WERI-Rb-1 (cell line): Measurements from ENCODE around the gene SGMS1.

Source experiments
- DNase-seq: peaks from one replicate; pipeline ENCODE4 v3.0.0-alpha.2; 2020
- H3K27ac ChIP-seq: fragments of 250-450 bp; sonication (Bioruptor Pico); 2 replicates; pipeline ENCODE4 v1.5.1; 2020; ENCODE audit warnings: mild to moderate bottlenecking, moderate library complexity
- H3K27me3 ChIP-seq: fragments of 250-450 bp; sonication (Bioruptor Pico); 2 replicates; pipeline ENCODE4 v1.5.1; 2021; ENCODE audit warnings: mild to moderate bottlenecking, low read depth, moderate library complexity; ENCODE audit not compliant: insufficient read depth, severe bottlenecking
- H3K36me3 ChIP-seq: fragments of 250-450 bp; sonication (Bioruptor Pico); 2 replicates; pipeline ENCODE4 v1.5.1; 2020; ENCODE audit warnings: mild to moderate bottlenecking, moderate library complexity
- H3K4me3 ChIP-seq: 2 replicates; pipeline ENCODE4 v1.5.1; 2011; ENCODE audit warnings: low read depth, mild to moderate bottlenecking, control low read depth, low read length
- H3K9me3 ChIP-seq: fragments of 250-450 bp; sonication (Bioruptor Pico); 2 replicates; pipeline ENCODE4 v1.5.1; 2021; ENCODE audit warnings: mild to moderate bottlenecking, moderate library complexity; ENCODE audit not compliant: severe bottlenecking
- CTCF ChIP-seq: IDR thresholded peaks from 2 replicates; pipeline ENCODE4 v1.5.1; 2011; ENCODE audit warnings: low read depth, mild to moderate bottlenecking, control low read depth, inconsistent platforms, low read length

The SGMS1 gene

GRCh38 chr10:50531388-50532077, 92.2 kb downstream of the SGMS1 start:
- H3K27ac ChIP-seq = no peak overlapping the region
- DNase-seq = no peak
- no peaks in the 10 kb centered on the region for H3K36me3 ChIP-seq
- no peaks in the 10 kb centered on the region for H3K27me3 ChIP-seq
- TF ChIP-seq CTCF = no peak
- no peaks in the 10 kb centered on the region for H3K9me3 ChIP-seq
- no peak overlapping the region for H3K4me3 ChIP-seq

- Histone ChIP-seq H3K27ac (no peak overlapping the region), H3K9me3 (no peaks in the 10 kb centered on the region), H3K36me3 (no peaks in the 10 kb centered on the region), H3K27me3 (no peaks in the 10 kb centered on the region), H3K4me3 (no peak overlapping the region)
- DNase-seq = no peak
- no peak for TF ChIP-seq CTCF
These were observed 94.1 kb downstream of the SGMS1 start for GRCh38 chr10:50529660-50530059.

- no peaks in the 10 kb centered on the region for H3K27me3 ChIP-seq
- no peak overlapping the region for H3K27ac ChIP-seq
- no peaks in the 10 kb centered on the region for H3K36me3 ChIP-seq
- no peak for TF ChIP-seq CTCF
- no peaks in the 10 kb centered on the region for H3K9me3 ChIP-seq
- no peak overlapping the region for H3K4me3 ChIP-seq
- DNase-seq = no peak
These were observed 95.5 kb downstream of the SGMS1 start for GRCh38 chr10:50528206-50528605.

DNA sequence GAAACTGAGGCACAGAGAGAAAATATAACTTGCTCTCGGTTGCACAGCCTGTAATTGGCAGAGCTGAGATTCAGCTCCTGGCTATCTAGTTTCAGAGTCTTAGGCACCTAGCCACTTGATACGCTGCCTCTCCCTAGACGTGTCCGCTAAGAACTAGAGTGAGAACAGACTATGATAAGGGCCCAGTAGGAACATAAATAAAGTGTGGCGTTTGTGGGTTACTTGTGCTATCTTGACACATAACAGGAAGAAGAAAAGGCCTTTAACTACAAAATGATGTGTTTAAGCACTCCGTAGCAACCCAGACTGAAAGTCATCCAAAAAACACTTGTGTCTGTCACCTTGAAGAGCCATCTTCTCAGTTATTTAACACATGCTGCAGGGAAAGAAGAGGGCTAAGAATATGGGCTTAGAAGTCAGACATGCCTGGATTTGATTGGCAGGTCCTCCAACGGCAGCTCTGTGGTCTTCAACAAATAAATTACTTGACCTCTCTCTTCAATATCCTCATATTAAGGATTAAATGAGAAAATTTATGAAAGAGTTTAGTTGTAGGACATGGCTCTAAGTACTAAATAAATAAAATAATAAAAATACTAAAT, 96.2 kb downstream of the SGMS1 start:
- H3K9me3 ChIP-seq = no peaks in the 10 kb centered on the region
- H3K27me3 ChIP-seq = no peaks in the 10 kb centered on the region
- H3K27ac ChIP-seq = no peak overlapping the region
- no peak for DNase-seq
- H3K4me3 ChIP-seq = no peak overlapping the region
- no peak for TF ChIP-seq CTCF
- H3K36me3 ChIP-seq = no peaks in the 10 kb centered on the region

- H3K27ac ChIP-seq = no peak overlapping the region
- H3K9me3 ChIP-seq = no peaks in the 10 kb centered on the region
- H3K4me3 ChIP-seq = no peak overlapping the region
- TF ChIP-seq CTCF = no peak
- H3K36me3 ChIP-seq = no peaks in the 10 kb centered on the region
- H3K27me3 ChIP-seq = no peaks in the 10 kb centered on the region
- DNase-seq = no peak
These were observed 97.6 kb downstream of the SGMS1 start for GRCh38 chr10:50526185-50526584.

GRCh38 chr10:50523357-50523756, 100.4 kb downstream of the SGMS1 start:
- H3K4me3 ChIP-seq = no peak overlapping the region
- H3K27me3 ChIP-seq = no peaks in the 10 kb centered on the region
- H3K27ac ChIP-seq = no peak overlapping the region
- H3K9me3 ChIP-seq = no peaks in the 10 kb centered on the region
- no peak for TF ChIP-seq CTCF
- no peaks in the 10 kb centered on the region for H3K36me3 ChIP-seq
- no peak for DNase-seq
